Mucosa of stomach (tissue), 1 donor: Measurements from ENCODE around the gene IFI27L1.

Experiments
- H3K27me3 ChIP-seq: one replicate; pipeline ENCODE4 v1.7.0; 2013; ENCODE audit warnings: mild to moderate bottlenecking, low read length; ENCODE audit not compliant: control insufficient read depth, insufficient read depth
- H3K36me3 ChIP-seq: one replicate; pipeline ENCODE4 v1.7.0; 2013; ENCODE audit warnings: low read length; ENCODE audit not compliant: control insufficient read depth, insufficient read depth
- H3K4me1 ChIP-seq: one replicate; pipeline ENCODE4 v1.7.0; 2013; ENCODE audit warnings: mild to moderate bottlenecking, low read length; ENCODE audit not compliant: control insufficient read depth, insufficient read depth
- H3K4me3 ChIP-seq: one replicate; pipeline ENCODE4 v1.7.0; 2013; ENCODE audit warnings: low read length
- H3K9ac ChIP-seq: one replicate; pipeline ENCODE4 v1.7.0; 2013; ENCODE audit warnings: mild to moderate bottlenecking, low read length, moderate library complexity
- H3K9me3 ChIP-seq: one replicate; pipeline ENCODE4 v1.7.0; 2013; ENCODE audit warnings: mild to moderate bottlenecking, low read length, moderate library complexity; ENCODE audit not compliant: control insufficient read depth
- donor health status: Pancreatic carcinoma.

IFI27L1 gene

DNA sequence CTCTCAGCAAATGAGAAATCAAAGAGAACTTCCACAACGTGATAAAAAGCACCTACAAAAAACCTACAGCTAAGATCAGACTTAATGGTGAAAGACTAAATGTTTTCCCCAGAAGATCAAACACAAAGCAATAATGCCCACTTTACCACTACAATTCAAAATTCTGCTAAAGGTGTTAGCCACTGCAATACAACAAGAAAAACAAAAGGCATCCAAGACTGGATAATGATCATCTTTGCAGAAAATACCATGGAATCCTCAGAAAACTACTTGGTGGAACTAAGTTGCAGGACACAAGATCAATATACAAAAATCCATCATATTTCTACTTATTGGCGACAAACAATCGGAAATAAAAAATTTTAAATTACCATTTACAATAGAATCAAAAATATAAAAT lies 6.6 kb upstream of the IFI27L1 start:
- H3K9me3 ChIP-seq: peaks cover 5% of the 10 kb centered on the region
- no peak overlapping the region for H3K4me3 ChIP-seq
- no peaks in the 10 kb centered on the region for H3K27me3 ChIP-seq
- no peak overlapping the region for H3K9ac ChIP-seq
- H3K4me1 ChIP-seq: peaks cover 21% of the 10 kb centered on the region
- peaks cover 5% of the 10 kb centered on the region for H3K36me3 ChIP-seq

DNA sequence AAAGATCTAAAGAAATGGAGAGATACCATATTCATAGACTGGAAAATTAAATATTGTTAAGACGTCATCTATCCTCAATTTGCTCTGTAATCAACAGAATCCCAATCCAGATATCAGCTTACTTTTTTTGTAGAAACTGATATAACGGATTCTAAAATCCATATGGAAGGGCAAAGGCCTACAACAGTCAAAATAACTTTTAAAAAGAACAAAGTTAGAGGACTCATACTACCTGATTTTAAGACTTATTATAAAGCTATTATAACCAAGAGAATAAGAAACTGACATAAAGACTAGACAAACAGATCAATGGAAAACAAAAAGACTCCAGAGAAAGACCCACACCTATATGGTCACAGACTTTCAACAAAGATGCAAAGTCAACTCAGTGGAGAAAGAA lies 6.1 kb upstream of the IFI27L1 start:
- no peak overlapping the region for H3K9ac ChIP-seq

DNA sequence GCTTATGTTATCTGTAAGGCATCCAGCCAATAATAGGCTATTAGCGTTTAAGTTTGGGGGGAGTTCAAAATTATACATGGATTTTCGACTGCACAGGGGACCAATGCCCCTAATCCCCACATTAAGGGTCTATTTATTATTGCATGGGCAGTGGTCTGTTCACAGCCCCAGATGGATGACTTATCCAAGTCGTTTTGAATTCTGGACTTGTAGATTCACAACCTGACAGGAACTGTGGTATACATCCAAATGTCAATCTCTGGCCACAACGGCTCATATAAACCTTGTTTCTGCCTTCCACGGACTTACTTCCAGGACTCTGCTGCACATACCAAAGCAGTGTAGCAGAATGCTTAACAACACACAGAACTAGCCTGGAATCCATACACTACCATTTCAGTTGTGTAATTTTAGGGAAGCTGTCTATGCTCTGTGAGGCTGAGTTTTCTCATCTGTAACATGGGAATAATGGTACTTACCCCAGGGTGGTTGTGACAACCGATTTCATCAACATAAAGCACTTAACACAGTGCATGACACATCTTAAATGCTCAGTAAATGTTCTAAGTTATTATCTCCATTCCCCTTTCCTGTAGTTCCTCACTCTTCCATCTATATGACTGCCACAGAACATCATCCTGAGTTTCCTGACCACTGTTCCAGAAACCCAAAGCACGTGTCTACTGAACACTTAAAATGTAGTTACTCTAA lies 3.8 kb upstream of the IFI27L1 start:
- peaks cover 32% of the 10 kb centered on the region for H3K4me1 ChIP-seq
- H3K4me3 ChIP-seq: peak overlapping the region; percentile 22
- H3K9me3 ChIP-seq: peaks cover 5% of the 10 kb centered on the region
- peaks cover 5% of the 10 kb centered on the region for H3K36me3 ChIP-seq
- no peaks in the 10 kb centered on the region for H3K27me3 ChIP-seq
- no peak overlapping the region for H3K9ac ChIP-seq

More for the DNA sequence above, 6.1 kb upstream of the IFI27L1 start:
- peaks cover 25% of the 10 kb centered on the region for H3K4me1 ChIP-seq
- H3K9me3 ChIP-seq: peaks cover 5% of the 10 kb centered on the region
- no peak overlapping the region for H3K4me3 ChIP-seq
- peaks cover 5% of the 10 kb centered on the region for H3K36me3 ChIP-seq
- no peaks in the 10 kb centered on the region for H3K27me3 ChIP-seq

DNA sequence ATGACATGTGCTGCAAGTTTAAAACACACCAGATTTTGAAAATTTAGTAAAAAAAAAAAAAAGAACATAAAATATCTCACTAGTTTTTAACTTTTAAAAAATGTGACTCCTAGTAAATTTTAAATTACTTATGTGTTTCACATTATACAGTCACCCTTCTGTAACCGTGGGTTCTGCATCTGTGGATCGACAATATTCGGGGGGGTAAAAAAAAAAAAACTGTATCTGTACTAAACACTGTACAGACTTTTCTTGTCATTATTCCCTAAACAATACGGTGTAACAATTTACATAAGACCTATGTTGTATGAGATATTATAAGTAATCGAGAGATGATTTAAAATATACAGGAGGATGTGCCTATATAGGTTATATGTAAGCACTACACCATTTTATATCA lies 3.3 kb upstream of the IFI27L1 start:
- Histone ChIP-seq H3K27me3 (no peaks in the 10 kb centered on the region), H3K9me3 (peaks cover 5% of the 10 kb centered on the region), H3K9ac (no peak overlapping the region), H3K4me3 (peak overlapping the region; percentile 22), H3K36me3 (peaks cover 5% of the 10 kb centered on the region), H3K4me1 (peaks cover 32% of the 10 kb centered on the region)

DNA sequence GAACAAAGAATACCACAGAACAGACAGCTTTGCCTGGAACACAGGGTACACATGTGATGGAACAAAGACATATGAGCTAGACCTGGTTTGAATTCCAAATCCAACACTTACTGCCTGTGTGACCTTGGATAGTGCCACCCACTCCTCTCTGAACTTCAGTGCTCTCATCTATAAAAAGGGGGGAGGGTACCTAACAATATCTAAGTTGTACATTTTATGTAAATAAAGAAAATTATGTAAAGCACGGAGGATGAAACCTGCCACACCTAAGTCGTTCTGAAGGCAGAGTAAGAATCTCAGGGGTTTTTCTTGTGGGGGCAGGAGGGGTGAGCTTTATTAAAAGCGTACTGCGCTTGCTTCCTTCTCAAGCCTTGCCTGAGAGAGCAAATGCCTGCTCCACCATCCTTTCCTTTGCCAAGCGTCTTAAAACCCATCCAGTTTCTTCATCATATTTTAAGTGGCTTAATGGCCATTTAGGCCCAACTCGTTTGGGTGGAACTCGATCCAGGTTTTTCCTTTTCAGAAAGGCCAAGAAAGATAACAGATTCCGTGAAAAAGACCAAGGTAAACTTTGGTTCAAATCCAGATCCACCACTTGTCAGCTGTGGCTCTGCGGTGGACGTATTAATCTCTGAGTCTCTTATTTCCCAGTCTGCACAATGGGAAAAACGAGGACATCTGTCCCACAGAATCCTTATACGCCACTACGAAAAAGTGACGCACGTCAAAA lies 1.1 kb upstream of the IFI27L1 start:
- Histone ChIP-seq H3K9me3 (no peaks in the 10 kb centered on the region), H3K4me3 (peak overlapping the region; percentile 81), H3K9ac (peak overlapping the region; percentile 88), H3K36me3 (peaks cover 5% of the 10 kb centered on the region), H3K27me3 (no peaks in the 10 kb centered on the region), H3K4me1 (peaks cover 32% of the 10 kb centered on the region)

DNA sequence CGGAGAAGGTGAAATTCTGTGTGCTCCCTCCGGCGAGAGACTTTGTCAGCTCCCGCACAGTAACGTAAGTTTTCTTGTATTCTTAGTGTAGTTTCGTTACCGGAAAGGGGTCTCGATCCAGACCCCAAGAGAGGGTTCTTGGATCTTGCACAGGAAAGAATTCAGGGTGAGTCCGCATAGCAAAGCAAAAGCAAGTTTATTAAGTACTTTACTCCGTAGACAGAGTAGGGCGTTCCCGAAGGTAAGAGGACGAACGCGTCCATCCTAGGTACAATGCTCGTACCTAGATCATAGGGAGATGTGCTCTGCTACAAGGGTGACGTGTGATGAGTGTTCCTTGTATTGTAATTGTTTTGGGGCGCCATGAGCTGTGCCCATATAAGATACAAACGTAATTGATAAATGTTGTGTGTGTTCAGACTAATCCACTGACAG lies 293 bp downstream of the IFI27L1 start:
- no peaks in the 10 kb centered on the region for H3K9me3 ChIP-seq
- H3K9ac ChIP-seq: peak overlapping the region; percentile 88
- H3K27me3 ChIP-seq: no peaks in the 10 kb centered on the region
- peaks cover 5% of the 10 kb centered on the region for H3K36me3 ChIP-seq
- peaks cover 32% of the 10 kb centered on the region for H3K4me1 ChIP-seq
- peak overlapping the region; percentile 81 for H3K4me3 ChIP-seq

DNA sequence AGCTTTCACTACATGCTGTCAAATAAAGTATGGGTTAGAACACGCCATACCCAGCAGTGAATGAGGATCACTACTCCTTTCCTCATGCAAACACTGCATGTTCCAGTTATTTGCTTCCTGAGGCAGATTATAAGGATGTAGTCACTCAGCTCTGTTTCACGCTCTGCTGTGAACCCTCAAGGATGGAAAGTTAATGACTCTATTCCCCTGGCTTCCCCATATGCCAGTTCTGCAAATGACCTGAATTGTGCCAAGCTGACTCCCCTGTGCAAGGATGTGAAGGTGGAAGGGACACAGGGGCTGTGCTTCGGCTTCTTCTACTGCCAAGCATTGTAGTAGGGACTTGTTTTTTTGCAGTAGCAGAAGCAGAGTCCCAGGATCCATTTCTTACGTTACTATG lies 6.8 kb downstream of the IFI27L1 start:
- Histone ChIP-seq H3K4me1 (no peaks in the 10 kb centered on the region), H3K27me3 (no peaks in the 10 kb centered on the region), H3K9ac (no peak overlapping the region), H3K36me3 (no peaks in the 10 kb centered on the region), H3K9me3 (no peaks in the 10 kb centered on the region), H3K4me3 (no peak overlapping the region)

DNA sequence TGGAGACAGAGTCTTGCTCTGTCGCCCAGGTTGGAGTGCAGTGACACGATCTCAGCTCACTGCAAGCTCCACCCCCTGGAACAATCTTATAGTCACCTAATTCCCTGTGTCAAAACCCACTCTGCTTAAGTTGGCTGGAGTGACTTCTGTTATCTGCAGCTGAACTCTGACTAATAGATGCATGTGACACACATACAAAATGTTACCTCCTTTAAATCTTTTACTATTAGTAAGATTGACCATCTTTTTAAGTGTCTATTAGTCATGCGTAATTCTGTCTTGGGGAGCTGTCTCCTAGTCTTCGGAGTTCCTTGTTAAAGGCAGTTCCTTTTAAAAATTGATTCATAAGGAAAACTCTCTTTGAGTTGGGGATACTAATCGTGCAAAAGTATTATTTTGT lies 7.4 kb downstream of the IFI27L1 start:
- no peaks in the 10 kb centered on the region for H3K27me3 ChIP-seq
- no peaks in the 10 kb centered on the region for H3K4me1 ChIP-seq
- H3K4me3 ChIP-seq: no peak overlapping the region
- H3K9ac ChIP-seq: no peak overlapping the region
- no peaks in the 10 kb centered on the region for H3K36me3 ChIP-seq
- H3K9me3 ChIP-seq: no peaks in the 10 kb centered on the region

DNA sequence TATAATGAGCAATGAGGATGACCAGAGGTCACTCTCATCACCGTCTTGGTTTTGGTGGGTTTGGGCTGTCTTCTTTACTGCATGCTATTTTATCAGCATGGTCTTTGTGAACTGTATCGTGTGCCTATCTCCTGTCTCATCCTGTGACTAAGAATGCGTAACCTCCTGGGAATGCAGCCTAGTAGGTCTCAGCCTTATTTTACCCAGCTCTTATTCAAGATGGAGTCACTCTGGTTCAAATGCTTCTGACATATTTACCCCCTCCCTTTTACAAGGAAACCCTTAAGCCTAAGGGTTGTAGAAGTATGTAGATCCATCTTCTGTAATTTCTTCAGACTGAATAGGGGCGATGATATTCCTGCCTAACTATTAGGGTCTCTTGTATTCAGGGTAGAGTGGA lies 8.4 kb downstream of the IFI27L1 start:
- H3K9ac ChIP-seq: no peak overlapping the region
- no peaks in the 10 kb centered on the region for H3K9me3 ChIP-seq
- no peaks in the 10 kb centered on the region for H3K36me3 ChIP-seq
- H3K4me3 ChIP-seq: no peak overlapping the region
- no peaks in the 10 kb centered on the region for H3K4me1 ChIP-seq
- no peaks in the 10 kb centered on the region for H3K27me3 ChIP-seq

DNA sequence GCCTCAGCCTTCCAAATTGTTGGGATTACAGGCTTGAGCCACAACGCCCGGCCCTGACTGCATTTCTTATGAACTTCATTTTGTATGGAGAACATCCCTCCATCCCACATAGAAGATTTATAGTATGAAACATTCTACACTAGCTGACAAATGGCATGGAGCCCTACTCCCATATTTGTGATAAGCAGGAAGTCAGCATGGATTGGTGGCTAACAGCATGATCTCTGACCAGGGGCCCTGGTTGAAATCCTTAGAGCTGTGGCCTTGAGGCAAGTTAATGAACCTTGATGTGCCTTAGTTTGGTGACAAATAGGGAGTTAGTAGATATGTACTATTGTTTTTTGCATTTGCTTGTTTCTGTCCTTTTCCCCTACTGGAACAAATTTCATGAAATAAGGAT lies 12.3 kb downstream of the IFI27L1 start:
- Histone ChIP-seq H3K9me3 (no peaks in the 10 kb centered on the region), H3K4me1 (no peaks in the 10 kb centered on the region), H3K27me3 (no peaks in the 10 kb centered on the region), H3K9ac (no peak overlapping the region), H3K36me3 (no peaks in the 10 kb centered on the region), H3K4me3 (no peak overlapping the region)

DNA sequence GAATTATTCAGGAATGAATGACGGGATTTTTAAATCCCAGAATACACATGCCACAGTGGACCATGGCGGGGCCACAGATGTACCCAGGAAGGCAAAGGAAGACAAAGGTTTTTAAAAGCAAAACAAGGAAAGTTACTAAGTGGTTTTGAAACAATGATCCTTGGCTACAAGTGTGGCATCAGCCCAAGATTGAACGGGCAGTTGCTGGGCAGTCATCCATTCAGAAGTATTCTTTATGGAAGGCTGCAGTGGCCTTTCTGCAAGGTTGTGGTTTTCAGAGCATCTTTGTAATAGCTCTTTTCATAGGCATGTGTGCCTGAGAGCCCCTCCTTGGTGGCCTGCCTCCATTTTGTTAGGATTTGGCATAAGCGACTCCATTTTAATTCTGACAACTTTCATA lies 16.0 kb downstream of the IFI27L1 start:
- H3K36me3 ChIP-seq: no peaks in the 10 kb centered on the region
- H3K4me1 ChIP-seq: peaks cover 3% of the 10 kb centered on the region
- H3K27me3 ChIP-seq: no peaks in the 10 kb centered on the region
- no peaks in the 10 kb centered on the region for H3K9me3 ChIP-seq
- no peak overlapping the region for H3K4me3 ChIP-seq
- no peak overlapping the region for H3K9ac ChIP-seq

DNA sequence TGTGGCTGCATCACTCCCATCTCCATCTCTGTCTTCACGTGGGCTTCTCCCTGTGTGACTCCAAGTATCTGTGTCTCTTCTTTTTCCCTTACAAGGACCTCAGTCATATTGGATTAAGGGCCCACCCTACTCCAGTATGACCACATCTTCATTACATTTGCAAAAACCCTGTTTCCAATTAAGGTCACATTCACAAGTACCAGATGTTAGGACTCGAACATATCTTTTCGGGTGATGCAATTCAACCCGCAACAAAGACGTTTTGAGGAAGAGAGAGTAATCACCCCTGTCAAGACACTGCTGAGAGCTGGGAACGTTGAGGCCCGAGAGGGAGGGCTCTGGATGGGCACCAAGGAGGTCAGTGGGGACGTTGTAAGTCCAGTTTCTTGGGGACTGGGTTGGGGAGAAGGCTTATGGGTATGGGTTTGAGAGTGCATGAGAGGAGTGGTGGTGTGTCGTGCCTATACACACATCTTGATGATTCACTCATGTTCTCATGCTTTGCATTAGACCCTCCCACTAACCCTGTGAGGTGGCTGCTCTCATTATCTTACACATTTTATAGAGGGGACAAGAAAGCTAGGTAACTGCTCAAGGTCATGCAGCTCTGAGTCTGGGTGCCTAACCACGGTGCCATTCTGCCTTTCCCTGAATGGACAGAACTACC lies 17.3 kb downstream of the IFI27L1 start:
- peaks cover 17% of the 10 kb centered on the region for H3K4me1 ChIP-seq
- no peaks in the 10 kb centered on the region for H3K36me3 ChIP-seq
- no peak overlapping the region for H3K4me3 ChIP-seq
- H3K9ac ChIP-seq: no peak overlapping the region
- no peaks in the 10 kb centered on the region for H3K9me3 ChIP-seq
- no peaks in the 10 kb centered on the region for H3K27me3 ChIP-seq
